Panc1 (cell line): ENCODE results near the gene HSD17B1.

Experiments
- POLR2AphosphoS5 ChIP-seq: IDR thresholded peaks from 2 replicates; pipeline ENCODE4 v1.6.1; 2012; ENCODE audit warnings: mild to moderate bottlenecking, low read depth, low read length, moderate library complexity
- TF ChIP-seq, protein P1 (sequence below): fragments of 450-650 bp; IDR thresholded peaks from 2 replicates; pipeline ENCODE4 v1.5.1; 2017; ENCODE audit warnings: mild to moderate bottlenecking
- TF ChIP-seq, protein P2 (sequence below), 2 experiments: IDR thresholded peaks; 2 replicates each; pipeline ENCODE4 v1.6.1; 2011 to 2012; ENCODE audit warnings: low read depth in 2 of 2, control low read depth in 1 of 2, low read length in 1 of 2, mild to moderate bottlenecking in 1 of 2, moderate library complexity in 1 of 2; ENCODE audit not compliant: insufficient read depth in 1 of 2

- TF ChIP-seq, protein P1, sequence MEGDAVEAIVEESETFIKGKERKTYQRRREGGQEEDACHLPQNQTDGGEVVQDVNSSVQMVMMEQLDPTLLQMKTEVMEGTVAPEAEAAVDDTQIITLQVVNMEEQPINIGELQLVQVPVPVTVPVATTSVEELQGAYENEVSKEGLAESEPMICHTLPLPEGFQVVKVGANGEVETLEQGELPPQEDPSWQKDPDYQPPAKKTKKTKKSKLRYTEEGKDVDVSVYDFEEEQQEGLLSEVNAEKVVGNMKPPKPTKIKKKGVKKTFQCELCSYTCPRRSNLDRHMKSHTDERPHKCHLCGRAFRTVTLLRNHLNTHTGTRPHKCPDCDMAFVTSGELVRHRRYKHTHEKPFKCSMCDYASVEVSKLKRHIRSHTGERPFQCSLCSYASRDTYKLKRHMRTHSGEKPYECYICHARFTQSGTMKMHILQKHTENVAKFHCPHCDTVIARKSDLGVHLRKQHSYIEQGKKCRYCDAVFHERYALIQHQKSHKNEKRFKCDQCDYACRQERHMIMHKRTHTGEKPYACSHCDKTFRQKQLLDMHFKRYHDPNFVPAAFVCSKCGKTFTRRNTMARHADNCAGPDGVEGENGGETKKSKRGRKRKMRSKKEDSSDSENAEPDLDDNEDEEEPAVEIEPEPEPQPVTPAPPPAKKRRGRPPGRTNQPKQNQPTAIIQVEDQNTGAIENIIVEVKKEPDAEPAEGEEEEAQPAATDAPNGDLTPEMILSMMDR, result no peak
- TF ChIP-seq, protein P2, sequence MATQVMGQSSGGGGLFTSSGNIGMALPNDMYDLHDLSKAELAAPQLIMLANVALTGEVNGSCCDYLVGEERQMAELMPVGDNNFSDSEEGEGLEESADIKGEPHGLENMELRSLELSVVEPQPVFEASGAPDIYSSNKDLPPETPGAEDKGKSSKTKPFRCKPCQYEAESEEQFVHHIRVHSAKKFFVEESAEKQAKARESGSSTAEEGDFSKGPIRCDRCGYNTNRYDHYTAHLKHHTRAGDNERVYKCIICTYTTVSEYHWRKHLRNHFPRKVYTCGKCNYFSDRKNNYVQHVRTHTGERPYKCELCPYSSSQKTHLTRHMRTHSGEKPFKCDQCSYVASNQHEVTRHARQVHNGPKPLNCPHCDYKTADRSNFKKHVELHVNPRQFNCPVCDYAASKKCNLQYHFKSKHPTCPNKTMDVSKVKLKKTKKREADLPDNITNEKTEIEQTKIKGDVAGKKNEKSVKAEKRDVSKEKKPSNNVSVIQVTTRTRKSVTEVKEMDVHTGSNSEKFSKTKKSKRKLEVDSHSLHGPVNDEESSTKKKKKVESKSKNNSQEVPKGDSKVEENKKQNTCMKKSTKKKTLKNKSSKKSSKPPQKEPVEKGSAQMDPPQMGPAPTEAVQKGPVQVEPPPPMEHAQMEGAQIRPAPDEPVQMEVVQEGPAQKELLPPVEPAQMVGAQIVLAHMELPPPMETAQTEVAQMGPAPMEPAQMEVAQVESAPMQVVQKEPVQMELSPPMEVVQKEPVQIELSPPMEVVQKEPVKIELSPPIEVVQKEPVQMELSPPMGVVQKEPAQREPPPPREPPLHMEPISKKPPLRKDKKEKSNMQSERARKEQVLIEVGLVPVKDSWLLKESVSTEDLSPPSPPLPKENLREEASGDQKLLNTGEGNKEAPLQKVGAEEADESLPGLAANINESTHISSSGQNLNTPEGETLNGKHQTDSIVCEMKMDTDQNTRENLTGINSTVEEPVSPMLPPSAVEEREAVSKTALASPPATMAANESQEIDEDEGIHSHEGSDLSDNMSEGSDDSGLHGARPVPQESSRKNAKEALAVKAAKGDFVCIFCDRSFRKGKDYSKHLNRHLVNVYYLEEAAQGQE (IDR thresholded peaks at IDR 0.05; ENCODE audit: insufficient read depth in 1 of 2, low read depth in 2 of 2, low read length in 1 of 2), result no peak
- TF ChIP-seq POLR2AphosphoS5, result peak; percentile 71
Observed at GRCh38 chr17:42566883-42567573, 14.3 kb downstream of the HSD17B1 start, which contains the start of gene MLX.
